HepG2 (cell line): ENCODE data around the gene ATL2. TPM values are rescaled to one million over a fixed set of nuclear protein-coding genes. Genes with fewer than 3 reads are reported as not detected.

Source experiments
- ATAC-seq: fragments of 200-7000 bp; cut with Tn5 transposase; 3 replicates; pipeline ENCODE4 v1.9.1; 2020; ENCODE audit warnings: mild to moderate bottlenecking, moderate library complexity
- BruUV-seq: library from RNA; stranded (reverse); fragments of 400-500 nt; replicated peaks from 2 replicates; lab custom pipeline; 2021; lab: Mats Ljungman, UMichigan
- CTCF ChIA-PET: fragments of 300-600 bp; formaldehyde crosslinking; extraction: SDS; loops from one replicate; lab custom pipeline; 2021; ENCODE audit warnings: low total read pairs, inconsistent platforms, low intra/inter-chr PET ratio; lab: Yijun Ruan, JAX
- POLR2A ChIA-PET: fragments of 350-600 bp; sonication (Branson Sonifier 250); formaldehyde crosslinking; loops from one replicate; lab custom pipeline; 2020; ENCODE audit warnings: antibody characterized with exemption, inconsistent platforms; lab: Yijun Ruan, JAX
- DNase-seq: peaks from one replicate; pipeline ENCODE4 v3.0.0-alpha.2; 2015; ENCODE audit warnings: low spot score
- FAIRE-seq: peaks from 3 replicates; lab custom pipeline; 2011; peaks lifted over from hg19 to GRCh38; lab: Jason Lieb, UNC
- H2AFZ ChIP-seq: one replicate; pipeline ENCODE4 v1.6.1; 2011; ENCODE audit warnings: low read length, inconsistent platforms
- H3K27ac ChIP-seq: fragments of 300-600 bp; 3 replicates; pipeline ENCODE4 v1.8.0; 2011; ENCODE audit warnings: mixed run types, mild to moderate bottlenecking, mixed read lengths, low read length, inconsistent platforms; ENCODE audit not compliant: insufficient read depth; ENCODE audit errors: extremely low read length
- H3K27me3 ChIP-seq, 2 experiments: fragments of 200-600 bp in 1 of 2; 2 replicates in 1 of 2; 3 replicates in 1 of 2; pipeline versions ENCODE4 v1.6.0 to v1.8.0; 2011; ENCODE audit warnings: low read length in 2 of 2, mild to moderate bottlenecking in 2 of 2, moderate library complexity in 2 of 2, inconsistent platforms in 1 of 2; ENCODE audit not compliant: insufficient read depth in 2 of 2, control insufficient read depth in 1 of 2
- H3K36me3 ChIP-seq, 2 experiments: fragments of 200-600 bp in 1 of 2; replicated peaks in 1 of 2; 2 replicates in 1 of 2; 3 replicates in 1 of 2; pipeline versions ENCODE4 v1.5.1 to v1.8.0; 2011; ENCODE audit warnings: low read length in 2 of 2, inconsistent platforms in 1 of 2; ENCODE audit not compliant: insufficient read depth in 2 of 2, control insufficient read depth in 1 of 2
- H3K4me1 ChIP-seq: 2 replicates; pipeline ENCODE4 v1.5.1; 2012; ENCODE audit warnings: low read length, inconsistent platforms; ENCODE audit not compliant: insufficient read depth
- H3K4me2 ChIP-seq: 2 replicates; pipeline ENCODE4 v1.6.0; 2011; ENCODE audit warnings: low read depth, low read length, inconsistent platforms
- H3K4me3 ChIP-seq, 3 experiments: fragments of 200-600 bp in 1 of 3; sonication (generic), shearing (Covaris generic) in 1 of 3; replicated peaks in 1 of 3; 2 replicates each; pipeline ENCODE4 v1.5.1; 2011 to 2016; ENCODE audit warnings: low read length in 3 of 3, inconsistent platforms in 2 of 3, low read depth in 2 of 3, mild to moderate bottlenecking in 2 of 3, control low read depth in 1 of 3, mixed read lengths in 1 of 3; ENCODE audit not compliant: insufficient read depth in 1 of 3
- H3K79me2 ChIP-seq: one replicate; pipeline ENCODE4 v1.6.1; 2011; ENCODE audit warnings: low read length, inconsistent platforms; ENCODE audit not compliant: insufficient read depth
- H3K9ac ChIP-seq: 2 replicates; pipeline ENCODE4 v1.6.0; 2011; ENCODE audit warnings: mild to moderate bottlenecking, low read depth, low read length, inconsistent platforms; ENCODE audit not compliant: insufficient read depth
- H3K9me3 ChIP-seq: 2 replicates; pipeline ENCODE4 v1.5.1; 2012; ENCODE audit warnings: mild to moderate bottlenecking, low read length
- H4K20me1 ChIP-seq: 2 replicates; pipeline ENCODE4 v1.6.0; 2011; ENCODE audit warnings: inconsistent platforms, mild to moderate bottlenecking, low read length, moderate library complexity; ENCODE audit not compliant: insufficient read depth
- ATF2 ChIP-seq: sonication (generic); formaldehyde crosslinking; IDR thresholded peaks from 2 replicates; pipeline ENCODE4 v1.4.0; 2020; ENCODE audit warnings: missing genetic modification reagents
- CHCHD3 ChIP-seq: sonication (generic); formaldehyde crosslinking; IDR thresholded peaks from 2 replicates; pipeline ENCODE4 v1.8.0; 2022; ENCODE audit warnings: mild to moderate bottlenecking, missing genetic modification reagents, moderate library complexity
- FOSL2 ChIP-seq: sonication (generic); formaldehyde crosslinking; IDR thresholded peaks from 2 replicates; pipeline ENCODE4 v1.4.0; 2020; ENCODE audit warnings: missing genetic modification reagents
- IRX3 ChIP-seq: sonication (generic); formaldehyde crosslinking; IDR thresholded peaks from 2 replicates; pipeline ENCODE4 v1.8.1; 2023; ENCODE audit warnings: mild to moderate bottlenecking, low read depth, missing genetic modification reagents, borderline replicate concordance
- JUND ChIP-seq: sonication (generic); formaldehyde crosslinking; IDR thresholded peaks from 2 replicates; pipeline ENCODE4 v1.8.0; 2022; ENCODE audit warnings: mild to moderate bottlenecking, missing genetic modification reagents
- MXD3 ChIP-seq: IDR thresholded peaks from 2 replicates; pipeline ENCODE4 v1.6.1; 2016; ENCODE audit warnings: mild to moderate bottlenecking, missing biosample characterization, missing genetic modification reagents
- TOPORS ChIP-seq: sonication (generic); formaldehyde crosslinking; IDR thresholded peaks from 2 replicates; pipeline ENCODE4 v1.8.0; 2023; ENCODE audit warnings: mild to moderate bottlenecking, missing genetic modification reagents
- ZFP36 ChIP-seq: fragments of 150-350 bp; IDR thresholded peaks from 2 replicates; pipeline ENCODE4 v1.6.1; 2018; ENCODE audit warnings: borderline replicate concordance, low read length, low read depth; ENCODE audit not compliant: partially characterized antibody
- ZNF101 ChIP-seq: sonication (generic); formaldehyde crosslinking; IDR thresholded peaks from 2 replicates; pipeline ENCODE4 v1.4.0; 2020; ENCODE audit warnings: mild to moderate bottlenecking, low read depth, missing genetic modification reagents, borderline replicate concordance
- ZNF513 ChIP-seq: sonication (generic); formaldehyde crosslinking; conservative IDR thresholded peaks from 2 replicates; pipeline ENCODE4 v1.5.0; 2020; ENCODE audit warnings: missing genetic modification reagents
- ZNF580 ChIP-seq: IDR thresholded peaks from 2 replicates; pipeline ENCODE4 v1.6.1; 2016; ENCODE audit warnings: low read depth, borderline replicate concordance
- ZNF768 ChIP-seq: sonication (generic); formaldehyde crosslinking; IDR thresholded peaks from 2 replicates; pipeline ENCODE4 v1.4.0; 2020; ENCODE audit warnings: missing genetic modification reagents
- ZSCAN22 ChIP-seq: sonication (generic); formaldehyde crosslinking; IDR thresholded peaks from 2 replicates; pipeline ENCODE4 v1.4.0; 2020; ENCODE audit warnings: mild to moderate bottlenecking, missing genetic modification reagents
- WGBS: methylation state at CpG from one replicate; pipeline ENCODE4 v1.1.6; 2017; ENCODE audit warnings: low lambda C conversion rate; 5-methylcytosine and 5-hydroxymethylcytosine counted together
- in situ Hi-C: cut with HindIII; loops from 2 replicates; pipeline ENCODE4 v1.10.0; 2017; ENCODE audit warnings: low pct_unique_long_range_greater_than_20kb; ENCODE audit not compliant: extremely low pct_ligation_motif_present
- intact Hi-C: fragments of 100-400 bp; cut with micrococcal nuclease; formaldehyde crosslinking; loops from one replicate; pipeline ENCODE4 v1.10.0; 2022; ENCODE audit not compliant: unreplicated experiment
- polyA plus RNA-seq, 8 experiments: library from polyadenylated mRNA; depleted of rRNA in 3 of 8; stranded (reverse) in 7 of 8; unstranded in 1 of 8; fragments of >200 nt; fragmentation: Illumina TruSeq in 4 of 8; extraction: Trizol in 4 of 8; gene quantifications; 2 replicates each; pipeline versions ENCODE4 v1.2.1 to v1.2.3, GENCODE V29; 2011 to 2016; ENCODE audit warnings: low read depth in 4 of 8, missing spikeins in 1 of 8, mixed read lengths in 1 of 8; ENCODE audit not compliant: insufficient read depth in 1 of 8
- total RNA-seq, 5 experiments: library from RNA; depleted of rRNA; stranded (reverse); fragments of >200 nt; fragmentation: Illumina TruSeq; extraction: Trizol; gene quantifications; 2 replicates each; pipeline ENCODE4 v1.2.3, GENCODE V29; 2016; ENCODE audit warnings: low read depth in 1 of 5

The ATL2 gene
- total and polyA plus RNA-seq, 2 of the 13 experiments (the other 11 are each of a cell fraction or from before 2014, with no cell fraction given), result 56.5 to 119 TPM

GRCh38 chr2:38245114-38245641 lies 131.9 kb downstream of the ATL2 start:
- Histone ChIP-seq H3K4me3 (no peak overlapping the region), H3K4me2 (no peak overlapping the region), H3K9ac (no peak overlapping the region), H3K27ac (no peak overlapping the region), H2AFZ (no peak overlapping the region), H3K36me3 (no peaks in the 10 kb centered on the region), H3K27me3 (peaks cover 2 to 16% of the 10 kb centered on the region in 2 experiments; a peak in 3 of 5 replicates), H3K4me1 (no peaks in the 10 kb centered on the region), H3K9me3 (no peaks in the 10 kb centered on the region), H3K79me2 (no peaks in the 10 kb centered on the region), H4K20me1 (no peaks in the 10 kb centered on the region)
- BruUV-seq, result no TSS peak
- TF ChIP-seq ZNF768 (CRISPR knock-in tag), result no peak
- no peak for TF ChIP-seq ZNF101 (CRISPR knock-in tag)
- TF ChIP-seq ATF2 (CRISPR knock-in tag), result no peak
- no peak for TF ChIP-seq IRX3 (CRISPR knock-in tag)
- no peak for TF ChIP-seq MXD3 (CRISPR knock-in tag)
- no peak for TF ChIP-seq ZSCAN22
- no peak for TF ChIP-seq ZNF513
- TF ChIP-seq ZNF580 (CRISPR knock-in tag), result no peak
- TF ChIP-seq JUND (CRISPR knock-in tag), result no peak
- TF ChIP-seq CHCHD3 (CRISPR knock-in tag), result no peak
- TF ChIP-seq ZFP36, result no peak
- no peak for TF ChIP-seq TOPORS (CRISPR knock-in tag)
- no peak for TF ChIP-seq FOSL2
- DNase-seq, result no peak
- POLR2A ChIA-PET, result no interaction called here
- ATAC-seq, result no peak
- intact Hi-C loops (no loop called here), in situ Hi-C loops (no loop called here)
- CTCF ChIA-PET, result no interaction called here
- WGBS, result 15% methylated on average over 5 of the region's 5 CpGs
- no peak for FAIRE-seq
